Measurements from ENCODE around the gene AZI2.

AZI2 gene

GRCh38 chr3:28278918-28279317 lies 69.7 kb downstream of the AZI2 start:
- Histone ChIP-seq H3K4me3 (ENCODE audit: low read length) (no peak overlapping the region), H3K27ac (ENCODE audit: low read length) (no peak overlapping the region), H3K36me3 (replicated peaks; ENCODE audit: low read depth, low read length) (peaks cover 16% of the 10 kb centered on the region), H3K4me2 (ENCODE audit: low read length) (no peak overlapping the region), H3K4me1 (ENCODE audit: low read length) (peaks cover 5% of the 10 kb centered on the region), H3K9me3 (ENCODE audit: insufficient read depth, low read length) (no peaks in the 10 kb centered on the region), H3K79me2 (ENCODE audit: low read length) (no peaks in the 10 kb centered on the region), H3K27me3 (ENCODE audit: low read depth, low read length) (no peaks in the 10 kb centered on the region), H3K9ac (ENCODE audit: low read length) (no peak overlapping the region), H2AFZ (ENCODE audit: low read depth, low read length) (no peak overlapping the region), H4K20me1 (ENCODE audit: insufficient read depth, low read length) (no peaks in the 10 kb centered on the region)
- TF ChIP-seq EZH2phosphoT487 (IDR thresholded peaks at IDR 0.05; ENCODE audit: low read depth) (no peak), CTCF (IDR thresholded peaks at IDR 0.05; ENCODE audit: low read depth, low read length) (no peak)

- H2AFZ ChIP-seq (ENCODE audit: low read depth, low read length): no peak overlapping the region
- no peak overlapping the region for H3K4me2 ChIP-seq (ENCODE audit: low read length)
- no peaks in the 10 kb centered on the region for H3K79me2 ChIP-seq (ENCODE audit: low read length)
- no peaks in the 10 kb centered on the region for H4K20me1 ChIP-seq (ENCODE audit: insufficient read depth, low read length)
- no peak overlapping the region for H3K9ac ChIP-seq (ENCODE audit: low read length)
- H3K4me1 ChIP-seq (ENCODE audit: low read length): peaks cover 5% of the 10 kb centered on the region
- H3K9me3 ChIP-seq (ENCODE audit: insufficient read depth, low read length): peaks cover 6% of the 10 kb centered on the region
- no peak overlapping the region for H3K27ac ChIP-seq (ENCODE audit: low read length)
- TF ChIP-seq CTCF (IDR thresholded peaks at IDR 0.05; ENCODE audit: low read depth, low read length) (no peak), EZH2phosphoT487 (IDR thresholded peaks at IDR 0.05; ENCODE audit: low read depth) (no peak)
- no peak overlapping the region for H3K4me3 ChIP-seq (ENCODE audit: low read length)
- H3K36me3 ChIP-seq (replicated peaks; ENCODE audit: low read depth, low read length): peaks cover 40% of the 10 kb centered on the region
- no peaks in the 10 kb centered on the region for H3K27me3 ChIP-seq (ENCODE audit: low read depth, low read length)
These were observed 74.8 kb downstream of the AZI2 start for GRCh38 chr3:28273837-28274236.
